Activated B cell treated with CpG ODN at 0.5 μM for 24 hours (primary cell): Measurements from ENCODE around the gene ROR1. TPM values are rescaled to one million over a fixed set of nuclear protein-coding genes. Genes with fewer than 3 reads are reported as not detected.

ENCODE experiments used
- ATAC-seq: fragments of 200-7000 bp; cut with Tn5 transposase; one replicate; pipeline ENCODE4 v1.10.0; 2021; ENCODE audit warnings: low read depth, mild to moderate bottlenecking, moderate library complexity
- CTCF ChIA-PET: fragments of 350-600 bp; sonication (Branson Sonifier 250); formaldehyde crosslinking; loops from one replicate; lab custom pipeline; 2021; ENCODE audit warnings: antibody characterized with exemption; lab: Charles Lee
- POLR2A ChIA-PET: fragments of 350-600 bp; sonication (Branson Sonifier 250); formaldehyde crosslinking; loops from one replicate; lab custom pipeline; 2021; ENCODE audit warnings: antibody characterized with exemption; lab: Charles Lee
- DNase-seq: peaks from one replicate; pipeline ENCODE4 v3.0.0; 2022
- H3K27ac Mint-ChIP-seq: one replicate; pipeline ENCODE4 v1.8.0; 2020; ENCODE audit warnings: mixed read lengths
- H3K27me3 Mint-ChIP-seq: one replicate; pipeline ENCODE4 v1.8.0; 2021; ENCODE audit warnings: mixed read lengths
- H3K36me3 Mint-ChIP-seq: one replicate; pipeline ENCODE4 v1.8.0; 2021; ENCODE audit warnings: low read depth, mixed read lengths
- H3K4me1 Mint-ChIP-seq: one replicate; pipeline ENCODE4 v1.8.0; 2021; ENCODE audit warnings: mixed read lengths
- H3K4me3 Mint-ChIP-seq: one replicate; pipeline ENCODE4 v1.8.0; 2020; ENCODE audit warnings: mild to moderate bottlenecking, mixed read lengths
- H3K9me3 Mint-ChIP-seq: one replicate; pipeline ENCODE4 v1.8.0; 2020; ENCODE audit warnings: mixed read lengths
- CTCF ChIP-seq: fragments of 200-600 bp; IDR thresholded peaks from one replicate; pipeline ENCODE4 v1.8.0; 2022; ENCODE audit warnings: antibody characterized with exemption, mild to moderate bottlenecking
- intact Hi-C: fragments of 100-400 bp; cut with micrococcal nuclease; formaldehyde crosslinking; loops from one replicate; pipeline ENCODE4 v1.15.1; 2024
- total RNA-seq: library from RNA; stranded (reverse); gene quantifications from 2 replicates; pipeline ENCODE4 v1.2.3, GENCODE V29; 2022

The ROR1 gene
- total RNA-seq, 1 donor from 2014 or later = 2.2 TPM

- Mint-ChIP-seq H3K9me3 (no peaks in the 10 kb centered on the region), H3K27me3 (no peaks in the 10 kb centered on the region), H3K4me1 (peaks cover 3% of the 10 kb centered on the region), H3K4me3 (no peak overlapping the region), H3K27ac (no peak overlapping the region), H3K36me3 (no peaks in the 10 kb centered on the region)
- TF ChIP-seq CTCF = no peak
- DNase-seq = no peak
- POLR2A ChIA-PET = no interaction called here
- CTCF ChIA-PET = no interaction called here
- ATAC-seq = no peak
- intact Hi-C loops = no loop called here
These were observed 163.0 kb downstream of the ROR1 start for GRCh38 chr1:63936801-63937200.

- Mint-ChIP-seq H3K36me3 (no peaks in the 10 kb centered on the region), H3K4me1 (peaks cover 3% of the 10 kb centered on the region), H3K27ac (no peak overlapping the region), H3K4me3 (no peak overlapping the region), H3K9me3 (no peaks in the 10 kb centered on the region), H3K27me3 (no peaks in the 10 kb centered on the region)
- no peak for ATAC-seq
- no peak for TF ChIP-seq CTCF
- intact Hi-C loops = no loop called here
- ChIA-PET CTCF (no interaction called here), POLR2A (no interaction called here)
- no peak for DNase-seq
These were observed 163.7 kb downstream of the ROR1 start for GRCh38 chr1:63937461-63938022.

GRCh38 chr1:63940440-63940839 lies 166.6 kb downstream of the ROR1 start:
- Mint-ChIP-seq H3K27ac (no peak overlapping the region), H3K4me1 (peaks cover 3% of the 10 kb centered on the region), H3K36me3 (no peaks in the 10 kb centered on the region), H3K9me3 (no peaks in the 10 kb centered on the region), H3K4me3 (no peak overlapping the region), H3K27me3 (no peaks in the 10 kb centered on the region)
- POLR2A ChIA-PET = no interaction called here
- CTCF ChIA-PET = interaction anchor here (0.7 kb wide), 1 partner anchor 199 kb away, joined by 3 read pairs; no protein-coding TSS in a partner anchor
- ATAC-seq (no peak), DNase-seq (no peak)
- TF ChIP-seq CTCF = no peak
- intact Hi-C loops = no loop called here

GRCh38 chr1:63943393-63943792 lies 169.6 kb downstream of the ROR1 start:
- Mint-ChIP-seq H3K9me3 (no peaks in the 10 kb centered on the region), H3K36me3 (no peaks in the 10 kb centered on the region), H3K27me3 (no peaks in the 10 kb centered on the region), H3K27ac (no peak overlapping the region), H3K4me1 (no peaks in the 10 kb centered on the region), H3K4me3 (no peak overlapping the region)
- ATAC-seq (no peak), DNase-seq (no peak)
- no peak for TF ChIP-seq CTCF
- ChIA-PET POLR2A (interaction anchor here (0.6 kb wide), 1 partner anchor 415 kb away, joined by 5 read pairs; no protein-coding TSS in a partner anchor), CTCF (no interaction called here)
- intact Hi-C loops = no loop called here

- Mint-ChIP-seq H3K36me3 (no peaks in the 10 kb centered on the region), H3K27me3 (peaks cover 2% of the 10 kb centered on the region), H3K27ac (no peak overlapping the region), H3K4me1 (no peaks in the 10 kb centered on the region), H3K4me3 (no peak overlapping the region), H3K9me3 (no peaks in the 10 kb centered on the region)
- intact Hi-C loops = no loop called here
- TF ChIP-seq CTCF = no peak
- ChIA-PET CTCF (no interaction called here), POLR2A (no interaction called here)
- DNase-seq (no peak), ATAC-seq (no peak)
These were observed 172.1 kb downstream of the ROR1 start for GRCh38 chr1:63945943-63946342.
